ENCODE results near the gene VTI1A. TPM values are rescaled to one million over a fixed set of nuclear protein-coding genes. Genes with fewer than 3 reads are reported as not detected.
A peak's percentile ranks its signal among the peaks of the same experiment; 100 is the strongest.

The VTI1A gene
- total and polyA plus RNA-seq, 2 of the 13 experiments (the other 11 are each of a cell fraction or from before 2014, with no cell fraction given) = 11.7 to 32.7 TPM

DNA sequence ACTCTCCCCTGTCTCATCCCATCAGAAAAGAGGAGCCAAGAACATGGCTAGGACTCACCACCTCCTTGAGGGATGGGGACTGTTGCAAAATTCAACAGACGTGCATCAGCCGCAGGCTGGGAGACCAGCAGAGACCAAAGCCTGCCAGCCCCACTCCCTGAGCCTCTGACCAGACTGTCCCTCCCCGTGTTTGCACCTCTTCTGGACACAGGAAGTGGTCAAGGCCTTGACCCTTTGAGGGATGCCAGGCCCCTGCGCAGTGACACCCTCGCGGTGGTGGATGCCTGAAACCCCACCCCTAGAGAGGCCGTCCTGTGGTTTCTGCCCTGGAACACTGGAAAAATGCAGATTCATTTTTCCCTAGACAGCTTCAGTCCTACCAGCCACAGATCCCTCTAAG is 374.6 kb downstream of the VTI1A start (continued):
- TF ChIP-seq, protein P1, sequence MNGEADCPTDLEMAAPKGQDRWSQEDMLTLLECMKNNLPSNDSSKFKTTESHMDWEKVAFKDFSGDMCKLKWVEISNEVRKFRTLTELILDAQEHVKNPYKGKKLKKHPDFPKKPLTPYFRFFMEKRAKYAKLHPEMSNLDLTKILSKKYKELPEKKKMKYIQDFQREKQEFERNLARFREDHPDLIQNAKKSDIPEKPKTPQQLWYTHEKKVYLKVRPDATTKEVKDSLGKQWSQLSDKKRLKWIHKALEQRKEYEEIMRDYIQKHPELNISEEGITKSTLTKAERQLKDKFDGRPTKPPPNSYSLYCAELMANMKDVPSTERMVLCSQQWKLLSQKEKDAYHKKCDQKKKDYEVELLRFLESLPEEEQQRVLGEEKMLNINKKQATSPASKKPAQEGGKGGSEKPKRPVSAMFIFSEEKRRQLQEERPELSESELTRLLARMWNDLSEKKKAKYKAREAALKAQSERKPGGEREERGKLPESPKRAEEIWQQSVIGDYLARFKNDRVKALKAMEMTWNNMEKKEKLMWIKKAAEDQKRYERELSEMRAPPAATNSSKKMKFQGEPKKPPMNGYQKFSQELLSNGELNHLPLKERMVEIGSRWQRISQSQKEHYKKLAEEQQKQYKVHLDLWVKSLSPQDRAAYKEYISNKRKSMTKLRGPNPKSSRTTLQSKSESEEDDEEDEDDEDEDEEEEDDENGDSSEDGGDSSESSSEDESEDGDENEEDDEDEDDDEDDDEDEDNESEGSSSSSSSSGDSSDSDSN (CRISPR knock-in tag; IDR thresholded peaks at IDR 0.05) = peak; percentile 28; the same call in 1 of the 2 replicates
- TF ChIP-seq STAG1 (CRISPR knock-in tag; IDR thresholded peaks at IDR 0.05) (peak; percentile 13; the same call in 1 of the 2 replicates), HDAC1 (CRISPR knock-in tag; IDR thresholded peaks at IDR 0.05) (peak; percentile 52; the same call in 1 of the 2 replicates), GATAD2A (CRISPR knock-in tag; IDR thresholded peaks at IDR 0.05) (peak; percentile 41; the same call in 1 of the 2 replicates), POGZ (CRISPR knock-in tag; IDR thresholded peaks at IDR 0.05) (peak; percentile 51; the same call in 1 of the 2 replicates), TCF7 (IDR thresholded peaks at IDR 0.05; ENCODE audit: low read depth) (0 out of 2 replicates have a peak, but pooled peaks have one; percentile 15), HMGA1 (CRISPR knock-in tag; conservative IDR thresholded peaks at IDR 0.05) (no peak), ZMYM4 (CRISPR knock-in tag; IDR thresholded peaks at IDR 0.05) (0 out of 2 replicates have a peak, but pooled peaks have one; percentile 37), ELF1 (CRISPR knock-in tag; IDR thresholded peaks at IDR 0.05) (0 out of 2 replicates have a peak, but pooled peaks have one; percentile 32), RXRB (CRISPR knock-in tag; IDR thresholded peaks at IDR 0.05; ENCODE audit: borderline replicate concordance) (peak; percentile 66; the same call in 1 of the 2 replicates), IRF2 (CRISPR knock-in tag; IDR thresholded peaks at IDR 0.05) (0 out of 2 replicates have a peak, but pooled peaks have one; percentile 19), CBFB (CRISPR knock-in tag; IDR thresholded peaks at IDR 0.05) (0 out of 2 replicates have a peak, but pooled peaks have one; percentile 53), TARDBP (CRISPR knock-in tag; IDR thresholded peaks at IDR 0.05) (no peak), ERF (CRISPR knock-in tag; IDR thresholded peaks at IDR 0.05) (peak; percentile 45; the same call in 1 of the 2 replicates)
- TF ChIP-seq, protein P2, sequence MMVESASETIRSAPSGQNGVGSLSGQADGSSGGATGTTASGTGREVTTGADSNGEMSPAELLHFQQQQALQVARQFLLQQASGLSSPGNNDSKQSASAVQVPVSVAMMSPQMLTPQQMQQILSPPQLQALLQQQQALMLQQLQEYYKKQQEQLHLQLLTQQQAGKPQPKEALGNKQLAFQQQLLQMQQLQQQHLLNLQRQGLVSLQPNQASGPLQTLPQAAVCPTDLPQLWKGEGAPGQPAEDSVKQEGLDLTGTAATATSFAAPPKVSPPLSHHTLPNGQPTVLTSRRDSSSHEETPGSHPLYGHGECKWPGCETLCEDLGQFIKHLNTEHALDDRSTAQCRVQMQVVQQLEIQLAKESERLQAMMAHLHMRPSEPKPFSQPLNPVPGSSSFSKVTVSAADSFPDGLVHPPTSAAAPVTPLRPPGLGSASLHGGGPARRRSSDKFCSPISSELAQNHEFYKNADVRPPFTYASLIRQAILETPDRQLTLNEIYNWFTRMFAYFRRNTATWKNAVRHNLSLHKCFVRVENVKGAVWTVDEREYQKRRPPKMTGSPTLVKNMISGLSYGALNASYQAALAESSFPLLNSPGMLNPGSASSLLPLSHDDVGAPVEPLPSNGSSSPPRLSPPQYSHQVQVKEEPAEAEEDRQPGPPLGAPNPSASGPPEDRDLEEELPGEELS (CRISPR knock-in tag; IDR thresholded peaks at IDR 0.05) = peak; percentile 15; the same call in 1 of the 2 replicates
- TF ChIP-seq, protein P3, sequence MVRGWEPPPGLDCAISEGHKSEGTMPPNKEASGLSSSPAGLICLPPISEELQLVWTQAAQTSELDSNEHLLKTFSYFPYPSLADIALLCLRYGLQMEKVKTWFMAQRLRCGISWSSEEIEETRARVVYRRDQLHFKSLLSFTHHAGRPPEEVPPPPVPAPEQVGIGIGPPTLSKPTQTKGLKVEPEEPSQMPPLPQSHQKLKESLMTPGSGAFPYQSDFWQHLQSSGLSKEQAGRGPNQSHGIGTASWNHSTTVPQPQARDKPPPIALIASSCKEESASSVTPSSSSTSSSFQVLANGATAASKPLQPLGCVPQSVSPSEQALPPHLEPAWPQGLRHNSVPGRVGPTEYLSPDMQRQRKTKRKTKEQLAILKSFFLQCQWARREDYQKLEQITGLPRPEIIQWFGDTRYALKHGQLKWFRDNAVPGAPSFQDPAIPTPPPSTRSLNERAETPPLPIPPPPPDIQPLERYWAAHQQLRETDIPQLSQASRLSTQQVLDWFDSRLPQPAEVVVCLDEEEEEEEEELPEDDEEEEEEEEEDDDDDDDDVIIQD (CRISPR knock-in tag; IDR thresholded peaks at IDR 0.05; ENCODE audit: low read depth) = peak; percentile 71
- TF ChIP-seq, protein P4, sequence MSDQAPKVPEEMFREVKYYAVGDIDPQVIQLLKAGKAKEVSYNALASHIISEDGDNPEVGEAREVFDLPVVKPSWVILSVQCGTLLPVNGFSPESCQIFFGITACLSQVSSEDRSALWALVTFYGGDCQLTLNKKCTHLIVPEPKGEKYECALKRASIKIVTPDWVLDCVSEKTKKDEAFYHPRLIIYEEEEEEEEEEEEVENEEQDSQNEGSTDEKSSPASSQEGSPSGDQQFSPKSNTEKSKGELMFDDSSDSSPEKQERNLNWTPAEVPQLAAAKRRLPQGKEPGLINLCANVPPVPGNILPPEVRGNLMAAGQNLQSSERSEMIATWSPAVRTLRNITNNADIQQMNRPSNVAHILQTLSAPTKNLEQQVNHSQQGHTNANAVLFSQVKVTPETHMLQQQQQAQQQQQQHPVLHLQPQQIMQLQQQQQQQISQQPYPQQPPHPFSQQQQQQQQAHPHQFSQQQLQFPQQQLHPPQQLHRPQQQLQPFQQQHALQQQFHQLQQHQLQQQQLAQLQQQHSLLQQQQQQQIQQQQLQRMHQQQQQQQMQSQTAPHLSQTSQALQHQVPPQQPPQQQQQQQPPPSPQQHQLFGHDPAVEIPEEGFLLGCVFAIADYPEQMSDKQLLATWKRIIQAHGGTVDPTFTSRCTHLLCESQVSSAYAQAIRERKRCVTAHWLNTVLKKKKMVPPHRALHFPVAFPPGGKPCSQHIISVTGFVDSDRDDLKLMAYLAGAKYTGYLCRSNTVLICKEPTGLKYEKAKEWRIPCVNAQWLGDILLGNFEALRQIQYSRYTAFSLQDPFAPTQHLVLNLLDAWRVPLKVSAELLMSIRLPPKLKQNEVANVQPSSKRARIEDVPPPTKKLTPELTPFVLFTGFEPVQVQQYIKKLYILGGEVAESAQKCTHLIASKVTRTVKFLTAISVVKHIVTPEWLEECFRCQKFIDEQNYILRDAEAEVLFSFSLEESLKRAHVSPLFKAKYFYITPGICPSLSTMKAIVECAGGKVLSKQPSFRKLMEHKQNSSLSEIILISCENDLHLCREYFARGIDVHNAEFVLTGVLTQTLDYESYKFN (CRISPR knock-in tag; conservative IDR thresholded peaks at IDR 0.05) = peak; percentile 76
- TF ChIP-seq, protein P5, sequence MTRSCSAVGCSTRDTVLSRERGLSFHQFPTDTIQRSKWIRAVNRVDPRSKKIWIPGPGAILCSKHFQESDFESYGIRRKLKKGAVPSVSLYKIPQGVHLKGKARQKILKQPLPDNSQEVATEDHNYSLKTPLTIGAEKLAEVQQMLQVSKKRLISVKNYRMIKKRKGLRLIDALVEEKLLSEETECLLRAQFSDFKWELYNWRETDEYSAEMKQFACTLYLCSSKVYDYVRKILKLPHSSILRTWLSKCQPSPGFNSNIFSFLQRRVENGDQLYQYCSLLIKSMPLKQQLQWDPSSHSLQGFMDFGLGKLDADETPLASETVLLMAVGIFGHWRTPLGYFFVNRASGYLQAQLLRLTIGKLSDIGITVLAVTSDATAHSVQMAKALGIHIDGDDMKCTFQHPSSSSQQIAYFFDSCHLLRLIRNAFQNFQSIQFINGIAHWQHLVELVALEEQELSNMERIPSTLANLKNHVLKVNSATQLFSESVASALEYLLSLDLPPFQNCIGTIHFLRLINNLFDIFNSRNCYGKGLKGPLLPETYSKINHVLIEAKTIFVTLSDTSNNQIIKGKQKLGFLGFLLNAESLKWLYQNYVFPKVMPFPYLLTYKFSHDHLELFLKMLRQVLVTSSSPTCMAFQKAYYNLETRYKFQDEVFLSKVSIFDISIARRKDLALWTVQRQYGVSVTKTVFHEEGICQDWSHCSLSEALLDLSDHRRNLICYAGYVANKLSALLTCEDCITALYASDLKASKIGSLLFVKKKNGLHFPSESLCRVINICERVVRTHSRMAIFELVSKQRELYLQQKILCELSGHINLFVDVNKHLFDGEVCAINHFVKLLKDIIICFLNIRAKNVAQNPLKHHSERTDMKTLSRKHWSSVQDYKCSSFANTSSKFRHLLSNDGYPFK (CRISPR knock-in tag; IDR thresholded peaks at IDR 0.05; ENCODE audit: borderline replicate concordance) = no peak

Data from HepG2 (cell line).